ENCODE results near the gene HDHD2. TPM values are rescaled to one million over a fixed set of nuclear protein-coding genes. Genes with fewer than 3 reads are reported as not detected.

The HDHD2 gene
- total RNA-seq, 4 donors from 2014 or later = 14.2 to 34.3 (median 21.5) TPM

DNA sequence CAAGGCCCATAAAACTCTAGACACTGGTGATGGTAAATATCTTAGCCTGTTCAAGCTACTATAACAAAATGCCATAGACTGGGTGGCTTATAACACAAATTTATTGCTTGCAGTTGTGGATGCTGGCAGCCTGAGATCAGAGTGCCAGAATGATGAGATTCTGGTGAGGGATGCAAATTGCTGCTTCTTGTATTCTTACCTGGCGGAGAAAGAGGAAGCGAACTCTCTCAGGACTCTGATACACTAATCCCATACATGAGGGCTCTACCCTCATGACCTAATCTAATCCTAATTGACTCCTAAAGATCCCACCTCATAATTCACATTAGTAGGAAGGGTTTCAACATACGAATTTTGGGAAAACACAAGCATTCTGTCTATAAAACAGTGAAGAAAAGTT, 30.5 kb upstream of the HDHD2 start:
- TF ChIP-seq, protein P1, sequence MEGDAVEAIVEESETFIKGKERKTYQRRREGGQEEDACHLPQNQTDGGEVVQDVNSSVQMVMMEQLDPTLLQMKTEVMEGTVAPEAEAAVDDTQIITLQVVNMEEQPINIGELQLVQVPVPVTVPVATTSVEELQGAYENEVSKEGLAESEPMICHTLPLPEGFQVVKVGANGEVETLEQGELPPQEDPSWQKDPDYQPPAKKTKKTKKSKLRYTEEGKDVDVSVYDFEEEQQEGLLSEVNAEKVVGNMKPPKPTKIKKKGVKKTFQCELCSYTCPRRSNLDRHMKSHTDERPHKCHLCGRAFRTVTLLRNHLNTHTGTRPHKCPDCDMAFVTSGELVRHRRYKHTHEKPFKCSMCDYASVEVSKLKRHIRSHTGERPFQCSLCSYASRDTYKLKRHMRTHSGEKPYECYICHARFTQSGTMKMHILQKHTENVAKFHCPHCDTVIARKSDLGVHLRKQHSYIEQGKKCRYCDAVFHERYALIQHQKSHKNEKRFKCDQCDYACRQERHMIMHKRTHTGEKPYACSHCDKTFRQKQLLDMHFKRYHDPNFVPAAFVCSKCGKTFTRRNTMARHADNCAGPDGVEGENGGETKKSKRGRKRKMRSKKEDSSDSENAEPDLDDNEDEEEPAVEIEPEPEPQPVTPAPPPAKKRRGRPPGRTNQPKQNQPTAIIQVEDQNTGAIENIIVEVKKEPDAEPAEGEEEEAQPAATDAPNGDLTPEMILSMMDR (IDR thresholded peaks at IDR 0.05) = no peak
- TF ChIP-seq POLR2AphosphoS5 (IDR thresholded peaks at IDR 0.05) (no peak), POLR2A (IDR thresholded peaks at IDR 0.05) (no peak), EP300 (IDR thresholded peaks at IDR 0.05) (no peak)
- WGBS = 80% methylated on average over 3 of the region's 3 CpGs
- no peaks in the 10 kb centered on the region for H3K9me3 ChIP-seq
- no peak for DNase-seq (ENCODE audit: low spot score in 2 of 2)
- H3K4me3 ChIP-seq = no peak overlapping the region
- no peaks in the 10 kb centered on the region for H3K27me3 ChIP-seq
- H3K36me3 ChIP-seq = no peaks in the 10 kb centered on the region
- H3K27ac ChIP-seq = no peak overlapping the region
- no peaks in the 10 kb centered on the region for H3K4me1 ChIP-seq

DNA sequence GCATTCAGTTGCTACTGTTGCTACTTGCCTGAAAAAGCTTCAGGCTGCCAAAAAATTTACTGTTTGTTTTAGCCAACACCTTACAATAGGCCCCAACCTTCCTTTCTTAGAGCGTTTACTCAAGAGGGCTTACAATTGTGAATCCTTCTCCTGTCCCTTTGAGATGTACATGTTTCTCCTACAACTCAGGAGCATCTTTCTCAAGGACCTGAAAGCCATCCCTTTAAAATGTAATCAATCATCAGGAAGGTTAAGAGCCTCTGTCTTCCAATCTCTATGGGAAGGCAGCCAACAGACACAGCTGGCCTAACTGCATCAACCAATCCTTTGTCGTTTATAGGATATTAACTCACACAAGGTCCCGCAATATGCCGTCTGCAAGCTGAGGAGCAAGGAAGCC, 29.2 kb upstream of the HDHD2 start:
- no peak for DNase-seq (ENCODE audit: low spot score in 2 of 2)
- WGBS = 53% methylated on average over 4 of the region's 4 CpGs
- Histone ChIP-seq H3K27ac (no peak overlapping the region), H3K36me3 (no peaks in the 10 kb centered on the region), H3K9me3 (no peaks in the 10 kb centered on the region), H3K27me3 (no peaks in the 10 kb centered on the region), H3K4me1 (peaks cover 10% of the 10 kb centered on the region), H3K4me3 (no peak overlapping the region)
- TF ChIP-seq, protein P1 (IDR thresholded peaks at IDR 0.05) = no peak
- TF ChIP-seq POLR2AphosphoS5 (IDR thresholded peaks at IDR 0.05) (no peak), EP300 (IDR thresholded peaks at IDR 0.05) (no peak), POLR2A (IDR thresholded peaks at IDR 0.05) (no peak)

GRCh38 chr18:47175898-47176575, 25.7 kb upstream of the HDHD2 start, which contains the start of gene IER3IP1:
Gene IER3IP1, minus strand, starts transcription at chr18:47176364. Its CDS starts 87 bp downstream, at chr18:47176277.
- peak; percentile 93 for DNase-seq (ENCODE audit: low spot score in 2 of 2)
- Histone ChIP-seq H3K4me3 (peak within 1 kb of the TSS; percentile 97), H3K27ac (peak within 1 kb of the TSS; percentile 88), H3K27me3 (no peaks in the 10 kb centered on the region), H3K36me3 (no peaks in the 10 kb centered on the region), H3K4me1 (peaks cover 19% of the 10 kb centered on the region), H3K9me3 (no peaks in the 10 kb centered on the region)
- WGBS = 2% methylated on average over 18 of the region's 48 CpGs
- TF ChIP-seq EP300 (IDR thresholded peaks at IDR 0.05) (no peak), POLR2A (IDR thresholded peaks at IDR 0.05) (peak in 1 of 2 donors; percentile 41), POLR2AphosphoS5 (IDR thresholded peaks at IDR 0.05) (peak in 2 of 3 donors; percentile 74 to 96)

DNA sequence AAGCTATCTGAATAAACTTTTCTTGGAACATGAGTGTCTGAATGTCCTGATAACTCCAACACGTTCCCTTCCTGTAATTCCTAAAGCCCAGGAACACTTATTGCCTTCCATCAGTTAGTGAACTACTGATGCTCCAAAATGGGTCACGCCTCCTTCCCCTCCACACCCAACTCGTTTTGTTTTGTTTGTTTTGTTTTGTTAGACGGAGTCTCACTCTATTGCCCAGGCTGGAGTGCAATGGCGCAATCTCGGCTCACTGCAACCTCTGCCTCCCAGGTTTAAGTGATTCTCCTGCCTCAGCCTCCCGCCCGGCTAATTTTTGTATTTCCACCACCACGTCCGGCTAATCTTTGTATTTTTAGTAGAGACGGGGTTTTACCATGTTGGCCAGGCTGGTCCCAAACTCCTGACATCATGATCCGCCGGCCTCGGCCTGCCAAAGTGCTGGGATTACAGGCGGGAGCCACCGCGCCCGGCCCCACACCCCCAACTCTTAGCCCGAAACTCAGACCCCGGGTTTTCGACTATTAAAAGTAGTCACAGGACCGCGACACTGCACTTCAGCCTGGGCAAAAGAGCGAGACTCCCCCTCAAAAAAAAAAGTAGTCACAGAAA, 25.1 kb upstream of the HDHD2 start:
- WGBS = 2% methylated on average over 24 of the region's 24 CpGs
- Histone ChIP-seq H3K9me3 (no peaks in the 10 kb centered on the region), H3K27me3 (no peaks in the 10 kb centered on the region), H3K27ac (peak overlapping the region; percentile 88), H3K4me1 (peaks cover 19% of the 10 kb centered on the region), H3K4me3 (peak overlapping the region; percentile 97), H3K36me3 (no peaks in the 10 kb centered on the region)
- TF ChIP-seq POLR2A (IDR thresholded peaks at IDR 0.05) (no peak), POLR2AphosphoS5 (IDR thresholded peaks at IDR 0.05) (no peak), EP300 (IDR thresholded peaks at IDR 0.05) (no peak)
- TF ChIP-seq, protein P1 (IDR thresholded peaks at IDR 0.05) = no peak
- DNase-seq (ENCODE audit: low spot score in 2 of 2) = no peak

- DNase-seq (ENCODE audit: low spot score in 2 of 2) = no peak
- 71% methylated on average over 13 of the region's 13 CpGs for WGBS
- H3K4me3 ChIP-seq = peak overlapping the region; percentile 97
These were observed 24.3 kb upstream of the HDHD2 start for GRCh38 chr18:47174545-47175116.

More at GRCh38 chr18:47174545-47175116, 24.3 kb upstream of the HDHD2 start:
- Histone ChIP-seq H3K9me3 (no peaks in the 10 kb centered on the region), H3K27ac (no peak overlapping the region), H3K36me3 (no peaks in the 10 kb centered on the region), H3K4me1 (peaks cover 19% of the 10 kb centered on the region), H3K27me3 (no peaks in the 10 kb centered on the region)
- no peak for TF ChIP-seq POLR2AphosphoS5 (IDR thresholded peaks at IDR 0.05)
- no peak for TF ChIP-seq POLR2A (IDR thresholded peaks at IDR 0.05)
- TF ChIP-seq, protein P1 (IDR thresholded peaks at IDR 0.05) = no peak
- TF ChIP-seq EP300 (IDR thresholded peaks at IDR 0.05) = no peak

Measured in suprapubic skin (tissue), 4 donors.